ES-I3 (cell line): ENCODE results near the gene TDRKH.

Experiments used
- H3K36me3 ChIP-seq: 2 replicates; pipeline ENCODE4 v1.6.1; 2013; ENCODE audit warnings: mild to moderate bottlenecking, low read length, control low read depth, moderate library complexity; ENCODE audit not compliant: insufficient read depth
- H3K4me1 ChIP-seq: 2 replicates; pipeline ENCODE4 v1.6.1; 2013; ENCODE audit warnings: mild to moderate bottlenecking, control low read depth, low read length; ENCODE audit not compliant: insufficient read depth
- H3K9ac ChIP-seq: 2 replicates; pipeline ENCODE4 v1.6.1; 2013; ENCODE audit warnings: low read depth, mild to moderate bottlenecking, low read length, moderate library complexity
- H3K9me3 ChIP-seq: 2 replicates; pipeline ENCODE4 v1.6.1; 2013; ENCODE audit warnings: mild to moderate bottlenecking, low read length, moderate library complexity; ENCODE audit not compliant: control insufficient read depth, insufficient read depth

The TDRKH gene, protein sequence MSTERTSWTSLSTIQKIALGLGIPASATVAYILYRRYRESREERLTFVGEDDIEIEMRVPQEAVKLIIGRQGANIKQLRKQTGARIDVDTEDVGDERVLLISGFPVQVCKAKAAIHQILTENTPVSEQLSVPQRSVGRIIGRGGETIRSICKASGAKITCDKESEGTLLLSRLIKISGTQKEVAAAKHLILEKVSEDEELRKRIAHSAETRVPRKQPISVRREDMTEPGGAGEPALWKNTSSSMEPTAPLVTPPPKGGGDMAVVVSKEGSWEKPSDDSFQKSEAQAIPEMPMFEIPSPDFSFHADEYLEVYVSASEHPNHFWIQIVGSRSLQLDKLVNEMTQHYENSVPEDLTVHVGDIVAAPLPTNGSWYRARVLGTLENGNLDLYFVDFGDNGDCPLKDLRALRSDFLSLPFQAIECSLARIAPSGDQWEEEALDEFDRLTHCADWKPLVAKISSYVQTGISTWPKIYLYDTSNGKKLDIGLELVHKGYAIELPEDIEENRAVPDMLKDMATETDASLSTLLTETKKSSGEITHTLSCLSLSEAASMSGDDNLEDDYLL

DNA sequence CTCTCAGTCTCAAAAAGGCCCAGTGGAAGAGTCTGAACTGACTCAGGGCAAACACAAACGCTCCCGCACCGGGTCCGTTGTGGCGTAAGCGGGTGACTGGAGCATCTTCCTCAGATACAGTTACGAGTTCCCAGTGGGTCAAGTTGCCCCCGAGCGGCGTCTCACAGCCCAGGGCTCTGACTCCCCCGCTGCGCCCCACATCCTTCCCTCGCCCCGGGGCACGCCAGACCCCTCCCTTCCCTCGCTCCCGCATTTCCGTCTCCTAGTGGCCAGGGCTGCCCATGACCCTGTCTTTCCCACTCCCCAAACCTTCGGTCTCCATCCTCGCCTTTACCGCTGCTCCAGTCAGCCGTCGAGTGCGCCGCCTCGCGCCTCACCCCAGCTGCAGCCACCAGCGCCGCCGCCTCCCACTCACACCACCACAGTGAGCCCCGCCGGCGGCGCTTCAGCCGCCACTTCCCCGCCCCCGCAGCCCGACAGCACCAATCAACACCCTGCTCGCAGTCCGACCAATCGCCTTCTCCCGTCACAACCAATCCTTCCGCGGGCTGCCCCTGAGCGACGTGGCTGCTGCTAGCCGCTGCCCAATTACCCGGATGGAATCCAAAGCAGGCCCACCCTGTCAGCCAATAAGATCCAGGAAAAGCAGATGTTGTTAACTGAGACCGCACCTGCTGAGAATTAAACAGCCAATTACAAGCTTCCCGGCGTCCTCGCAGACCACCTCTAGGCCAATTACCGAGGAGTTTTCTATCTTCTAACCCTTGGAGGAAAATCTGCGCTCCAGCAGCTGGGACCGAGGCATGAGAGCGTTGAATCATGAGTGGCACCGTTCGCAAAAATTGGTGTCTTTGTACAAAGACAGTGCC lies at the start of gene TDRKH:
Gene TDRKH, minus strand, starts transcription at position 430 of the 869 bp plus-strand sequence. CDS start 7,478 bp downstream, outside the sequence.
- Histone ChIP-seq H3K9me3 (no peaks in the 10 kb centered on the region), H3K4me1 (peaks cover 8% of the 10 kb centered on the region; the same call in 1 of the 2 replicates), H3K9ac (peak within 1 kb of the TSS; percentile 69), H3K36me3 (no peaks in the 10 kb centered on the region)

DNA sequence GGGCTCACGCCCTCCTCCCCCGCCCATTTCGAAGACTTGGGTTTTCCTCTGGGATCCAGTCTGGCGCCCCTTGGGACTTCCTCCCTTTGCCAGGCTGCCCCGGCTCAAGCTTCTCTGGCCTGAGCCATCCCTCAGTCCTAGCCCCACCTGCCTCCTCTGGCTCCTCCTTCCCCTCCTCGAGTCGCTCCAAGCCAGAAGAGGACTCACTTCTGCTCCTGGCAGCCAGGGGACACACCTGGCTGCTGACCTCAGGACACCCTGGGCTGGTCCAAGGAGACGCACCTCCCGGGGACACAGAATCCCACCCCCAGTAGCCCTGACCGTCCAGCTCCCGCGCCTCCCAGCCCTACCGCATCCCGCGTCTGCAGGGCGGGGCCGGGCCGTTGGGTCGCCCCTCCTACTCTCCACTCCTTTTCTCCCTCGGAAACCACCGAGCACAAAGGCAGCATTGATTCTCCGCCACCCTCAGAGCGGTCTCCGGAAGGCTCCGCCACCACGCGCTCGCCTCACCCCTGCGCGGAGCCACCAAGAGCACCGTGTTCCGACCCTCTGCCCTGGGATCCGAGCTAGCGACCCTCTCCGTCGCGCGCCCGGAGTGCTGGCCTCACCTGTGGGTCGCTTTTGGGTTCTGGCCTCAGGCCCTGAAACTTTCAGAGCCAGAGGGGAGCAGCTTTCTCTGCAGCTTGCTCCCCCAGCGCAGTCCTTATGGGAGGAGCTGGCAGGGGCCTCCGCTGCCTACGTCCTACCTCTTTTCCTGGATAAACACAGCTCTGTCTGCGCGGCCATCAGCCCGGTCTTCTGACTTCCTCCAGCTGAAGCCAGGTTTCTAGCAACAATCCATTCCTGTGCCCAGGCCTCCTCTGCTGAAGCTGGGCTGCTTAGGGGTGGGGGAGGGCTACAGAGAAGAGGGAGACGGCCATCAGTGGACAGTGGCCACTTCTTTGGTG lies 49.4 kb upstream of the TDRKH start, which contains the start of gene C2CD4D:
Gene C2CD4D, minus strand, starts transcription at position 364 of the 947 bp plus-strand sequence. CDS start 831 bp downstream, outside the sequence.
- H3K9me3 ChIP-seq: no peaks in the 10 kb centered on the region
- H3K9ac ChIP-seq: peak within 1 kb of the TSS; percentile 63
- H3K36me3 ChIP-seq: no peaks in the 10 kb centered on the region
- H3K4me1 ChIP-seq: peaks cover 17% of the 10 kb centered on the region

DNA sequence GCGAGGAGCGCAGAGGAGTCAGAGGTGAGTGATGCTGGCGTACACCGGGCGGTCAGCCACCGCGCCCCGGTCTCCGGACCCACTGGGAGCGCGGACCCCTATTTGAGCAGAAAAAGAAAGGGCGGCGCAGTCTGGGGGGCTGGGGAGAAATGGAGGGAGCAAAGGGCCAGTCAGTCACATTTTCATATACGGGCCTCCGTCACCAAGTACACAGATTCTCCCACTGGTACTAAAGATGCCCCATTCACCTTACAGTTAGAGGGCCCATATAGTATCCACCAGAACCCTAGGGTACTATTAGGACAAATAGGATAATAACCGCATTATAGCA lies 48.7 kb upstream of the TDRKH start:
- H3K4me1 ChIP-seq: peaks cover 17% of the 10 kb centered on the region
- no peaks in the 10 kb centered on the region for H3K9me3 ChIP-seq
- no peaks in the 10 kb centered on the region for H3K36me3 ChIP-seq
- H3K9ac ChIP-seq: peak overlapping the region; percentile 63

DNA sequence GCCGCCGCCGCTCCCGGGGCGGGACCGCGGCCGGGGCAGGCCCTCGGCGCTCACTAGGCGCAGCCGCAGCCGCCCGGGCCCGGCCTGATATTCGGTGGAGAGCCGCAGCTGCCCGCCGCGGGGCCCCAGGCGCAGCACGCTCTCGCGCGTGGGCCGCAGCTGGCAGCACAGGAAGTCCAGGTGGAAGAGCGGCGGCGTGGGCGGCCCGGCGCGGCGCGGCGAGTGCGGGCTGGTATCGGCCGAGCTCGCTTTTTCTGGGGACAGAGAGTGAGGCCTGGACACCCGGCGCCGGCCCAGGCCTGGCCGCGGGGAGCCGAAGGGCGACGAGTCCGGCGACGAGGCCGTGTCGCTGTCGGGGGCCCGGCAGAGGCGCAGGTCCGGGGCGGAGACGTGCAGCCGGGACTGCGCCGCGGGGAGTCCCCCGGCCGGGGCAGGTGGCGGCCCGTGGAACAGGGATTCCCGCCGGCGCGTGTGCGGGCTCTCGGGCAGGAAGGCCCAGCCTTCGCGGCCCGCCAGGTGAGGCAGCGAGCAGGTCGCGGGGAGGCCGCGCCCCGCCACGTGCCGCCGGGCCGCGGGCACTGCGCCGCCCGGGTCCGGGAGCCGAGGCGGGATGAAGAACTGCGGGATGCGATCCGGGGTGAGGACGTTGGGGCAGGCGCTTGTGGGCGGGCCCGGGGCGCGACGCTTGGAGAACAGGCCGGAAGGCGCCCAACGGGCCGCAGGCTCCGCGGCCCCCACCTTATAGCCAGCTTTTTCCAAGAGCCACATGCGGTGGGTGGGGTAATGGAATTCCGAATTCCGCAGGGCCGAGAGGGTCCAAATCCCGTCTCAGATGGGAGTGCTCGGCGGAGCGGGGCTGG lies 48.2 kb upstream of the TDRKH start:
- Histone ChIP-seq H3K36me3 (no peaks in the 10 kb centered on the region), H3K9ac (peak overlapping the region; percentile 63), H3K4me1 (peaks cover 17% of the 10 kb centered on the region), H3K9me3 (no peaks in the 10 kb centered on the region)

DNA sequence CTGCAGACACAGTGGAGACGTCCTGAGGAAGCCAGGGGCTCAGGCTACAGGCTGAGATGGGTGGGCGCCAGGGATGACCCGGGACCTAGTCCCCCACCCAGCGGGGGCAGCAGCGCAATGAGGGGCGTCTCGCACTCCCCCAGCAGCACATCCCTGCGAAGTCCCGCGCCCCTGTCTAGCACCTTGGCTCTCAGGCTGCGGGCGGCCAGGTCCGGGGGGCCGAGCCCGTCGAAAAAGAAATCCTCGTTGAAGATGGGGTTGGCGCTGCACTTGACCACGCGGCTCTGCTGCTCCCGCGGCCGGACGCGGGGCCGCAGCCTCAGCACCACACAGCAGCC lies 47.6 kb upstream of the TDRKH start:
- Histone ChIP-seq H3K9ac (peak overlapping the region; percentile 63; the same call in 1 of the 2 replicates), H3K4me1 (peaks cover 17% of the 10 kb centered on the region)

DNA sequence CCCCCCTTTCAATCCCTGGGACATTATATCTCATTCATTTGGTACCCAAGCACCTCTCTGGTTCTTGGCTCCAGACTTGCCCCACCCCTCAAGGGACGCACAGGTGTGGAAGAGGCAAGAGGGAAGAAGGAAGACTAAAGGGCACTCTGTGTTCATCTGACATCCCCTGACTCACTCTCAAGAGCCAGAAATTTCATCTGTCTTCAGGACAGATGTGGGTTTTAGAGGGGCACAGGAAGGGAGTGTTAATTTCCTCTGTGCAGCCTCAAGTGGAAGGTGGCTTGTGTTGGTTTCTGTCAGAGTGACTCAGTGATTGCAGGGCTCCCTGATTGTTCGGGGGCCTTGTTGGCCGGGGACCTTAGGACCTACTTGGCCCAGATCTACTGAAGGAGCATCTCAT lies 46.9 kb upstream of the TDRKH start:
- Histone ChIP-seq H3K4me1 (peaks cover 17% of the 10 kb centered on the region), H3K9ac (peak overlapping the region; percentile 63; the same call in 1 of the 2 replicates), H3K9me3 (no peaks in the 10 kb centered on the region), H3K36me3 (no peaks in the 10 kb centered on the region)

More for the DNA sequence above, 47.6 kb upstream of the TDRKH start:
- Histone ChIP-seq H3K36me3 (no peaks in the 10 kb centered on the region), H3K9me3 (no peaks in the 10 kb centered on the region)

DNA sequence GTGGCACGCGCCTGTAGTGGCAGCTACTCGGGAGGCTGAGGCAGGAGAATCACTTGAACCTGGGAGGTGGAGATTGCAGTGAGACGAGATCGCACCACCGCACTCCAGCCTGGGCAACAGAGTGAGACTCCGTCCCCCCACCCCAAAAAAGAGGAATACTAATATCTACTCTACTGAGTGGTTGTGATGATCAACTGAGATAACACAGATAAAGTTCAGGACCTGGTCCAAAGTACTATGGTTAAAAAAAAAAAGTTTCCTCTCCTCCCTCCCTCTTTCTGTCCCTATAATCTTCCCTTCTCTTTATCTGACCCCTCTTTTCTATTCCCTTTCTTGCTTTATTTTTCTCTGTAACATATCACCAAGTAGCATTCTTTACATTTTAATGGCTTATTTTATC lies 45.3 kb upstream of the TDRKH start:
- peaks cover 19% of the 10 kb centered on the region for H3K4me1 ChIP-seq
- H3K9ac ChIP-seq: no peak overlapping the region
- H3K9me3 ChIP-seq: no peaks in the 10 kb centered on the region
- no peaks in the 10 kb centered on the region for H3K36me3 ChIP-seq

DNA sequence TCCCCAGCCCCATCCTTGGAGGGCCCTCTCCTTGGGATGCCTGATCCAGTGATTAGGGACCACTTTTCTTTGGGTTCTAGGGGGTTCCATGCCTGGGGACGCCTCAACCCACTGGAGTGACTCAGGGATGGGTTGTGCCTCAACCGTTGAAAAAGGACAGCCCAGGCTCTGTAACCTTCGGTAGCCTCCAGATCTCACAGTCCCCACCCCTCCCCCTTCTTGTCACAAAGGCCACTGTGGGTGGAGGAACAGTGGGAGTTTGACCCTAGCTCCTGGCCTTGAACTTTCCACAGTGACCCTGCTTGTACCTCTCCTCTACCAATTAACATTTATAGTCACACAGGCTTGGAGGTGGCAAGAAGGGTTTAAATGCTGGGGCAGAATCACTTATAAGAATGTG lies 43.9 kb upstream of the TDRKH start:
- H3K4me1 ChIP-seq: peaks cover 27% of the 10 kb centered on the region

DNA sequence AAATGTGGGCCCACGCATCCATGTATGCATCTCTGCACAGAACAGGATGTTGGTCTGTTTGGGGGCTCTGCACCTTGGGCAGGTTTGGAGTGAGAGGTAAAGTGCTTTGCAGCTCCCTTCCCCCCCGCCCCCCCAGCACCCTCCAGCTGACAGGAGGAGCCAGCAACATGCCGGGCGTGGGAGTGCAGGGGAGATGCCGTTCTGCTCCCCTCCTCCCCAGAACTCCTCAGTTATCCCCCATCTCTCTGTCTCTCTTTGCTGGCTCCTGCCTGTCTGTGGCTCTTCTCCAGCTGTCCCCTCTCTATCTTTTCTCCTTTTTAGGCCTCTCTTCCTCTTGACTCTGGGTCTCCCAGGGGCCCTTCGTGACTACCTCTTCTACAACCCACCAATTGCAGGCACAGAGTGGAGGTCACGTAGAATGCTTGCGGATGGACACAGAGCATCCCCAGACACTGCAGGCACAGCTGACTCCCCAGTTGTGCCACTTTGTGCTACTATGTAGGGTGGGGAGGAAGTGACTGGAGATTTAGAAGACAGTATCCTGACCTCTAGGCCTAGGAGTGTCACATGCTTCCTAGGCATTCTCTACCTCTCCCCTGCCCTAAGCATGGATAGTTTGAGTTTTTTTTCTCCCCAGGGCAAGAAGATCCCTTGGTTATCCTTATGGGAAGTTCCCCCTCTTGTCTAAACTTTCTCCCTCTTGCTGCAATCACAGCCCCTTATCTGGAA lies 43.0 kb upstream of the TDRKH start:
- H3K9ac ChIP-seq: no peak overlapping the region
- no peaks in the 10 kb centered on the region for H3K36me3 ChIP-seq
- no peaks in the 10 kb centered on the region for H3K9me3 ChIP-seq
- peaks cover 31% of the 10 kb centered on the region for H3K4me1 ChIP-seq

More for the DNA sequence above, 43.9 kb upstream of the TDRKH start:
- Histone ChIP-seq H3K9me3 (no peaks in the 10 kb centered on the region), H3K9ac (no peak overlapping the region), H3K36me3 (no peaks in the 10 kb centered on the region)

DNA sequence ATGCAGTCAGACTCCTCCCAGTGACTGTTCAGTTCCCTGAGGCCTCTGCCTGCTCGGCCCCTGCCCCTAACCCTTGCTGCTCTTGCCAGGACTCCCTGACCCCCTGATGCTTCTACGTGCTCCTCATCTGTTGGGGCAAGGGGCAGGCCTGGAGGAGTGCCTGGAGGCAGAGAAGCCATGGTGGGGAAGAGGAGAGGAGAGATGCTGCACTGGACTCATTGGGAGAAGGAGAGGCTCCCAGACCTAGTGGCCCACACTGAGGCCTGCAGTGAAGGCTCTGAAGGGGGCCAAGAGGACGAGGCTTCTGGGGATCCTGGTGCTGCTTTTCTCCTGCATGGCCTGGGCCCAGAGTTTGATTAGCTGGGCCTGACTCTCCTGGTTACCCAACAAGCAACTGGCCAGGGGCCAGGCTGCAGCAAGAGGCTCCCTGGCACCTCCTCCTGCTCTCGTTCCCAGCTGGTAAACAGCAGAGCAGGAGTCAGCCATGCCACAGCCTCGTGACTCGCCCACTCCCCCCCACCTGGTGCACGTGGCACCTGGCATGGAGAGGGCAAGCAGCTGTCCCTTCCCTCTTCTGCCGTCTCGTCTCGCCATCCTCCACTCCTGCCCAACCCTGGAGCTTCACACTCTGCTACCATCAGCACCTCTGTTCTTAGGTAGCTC lies 42.1 kb upstream of the TDRKH start:
- no peak overlapping the region for H3K9ac ChIP-seq
- H3K36me3 ChIP-seq: no peaks in the 10 kb centered on the region
- peaks cover 33% of the 10 kb centered on the region for H3K4me1 ChIP-seq
- H3K9me3 ChIP-seq: no peaks in the 10 kb centered on the region

DNA sequence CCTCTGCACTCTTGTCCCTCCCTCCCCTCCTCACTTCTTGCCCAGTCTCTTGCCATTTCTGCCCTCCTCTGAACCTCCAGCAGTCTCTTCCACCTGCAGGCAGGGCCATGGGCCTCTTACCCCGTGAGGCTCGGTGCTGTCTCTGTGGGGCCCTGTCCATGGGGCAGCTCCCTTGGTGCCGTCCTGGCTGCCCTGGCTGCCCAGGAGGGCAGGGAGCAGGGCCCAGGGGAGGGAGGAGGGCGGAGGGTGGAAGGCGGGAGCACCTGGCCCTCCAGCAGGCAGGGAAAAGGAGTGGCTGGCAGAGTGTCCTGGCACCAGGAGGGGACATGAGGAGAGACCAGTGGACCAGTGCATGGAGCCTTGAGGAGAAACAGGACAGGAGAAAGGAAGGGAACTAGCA lies 41.3 kb upstream of the TDRKH start, which contains the start of gene RORC:
Gene RORC, minus strand, starts transcription at position 198 of the 400 bp plus-strand sequence. Its CDS starts 38 bp downstream, at position 160.
- Histone ChIP-seq H3K9ac (no peak within 1 kb of the TSS), H3K4me1 (peaks cover 24% of the 10 kb centered on the region), H3K9me3 (no peaks in the 10 kb centered on the region), H3K36me3 (no peaks in the 10 kb centered on the region)

DNA sequence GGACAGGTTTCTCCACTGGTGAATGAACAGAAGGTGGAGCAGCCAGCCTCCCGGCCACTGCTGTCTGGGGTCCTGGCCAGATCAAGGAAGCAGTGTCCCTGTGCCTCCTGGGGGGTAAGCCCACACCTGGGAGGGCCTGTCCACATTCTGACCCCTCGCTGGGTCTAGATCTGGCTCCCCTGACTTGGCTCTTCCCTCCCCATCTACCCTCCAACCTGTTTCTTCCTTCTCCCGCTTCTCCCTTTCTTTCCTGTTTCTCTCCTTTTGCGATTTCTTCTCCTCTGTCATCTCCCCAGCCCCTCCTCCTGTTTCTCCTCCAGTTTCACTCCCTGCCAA lies 40.9 kb upstream of the TDRKH start:
- Histone ChIP-seq H3K9me3 (no peaks in the 10 kb centered on the region), H3K4me1 (peaks cover 27% of the 10 kb centered on the region), H3K9ac (no peak overlapping the region), H3K36me3 (no peaks in the 10 kb centered on the region)
